Endothelial cell of umbilical vein (primary cell): ENCODE data around the gene SLC7A6. TPM values are rescaled to one million over a fixed set of nuclear protein-coding genes. Genes with fewer than 3 reads are reported as not detected.

Experiments used
- BruUV-seq: library from RNA; stranded (reverse); fragments of 400-500 nt; replicated peaks from 2 replicates; lab custom pipeline; 2021; lab: Mats Ljungman, UMichigan
- CTCF ChIA-PET: fragments of 300-600, 350-600 bp; sonication (Branson Sonifier 250); formaldehyde crosslinking; loops from one replicate; lab custom pipeline; 2021; ENCODE audit warnings: antibody characterized with exemption, inconsistent platforms; lab: Charles Lee
- POLR2A ChIA-PET: fragments of 300-600, 350-600 bp; sonication (Branson Sonifier 250); formaldehyde crosslinking; loops from one replicate; lab custom pipeline; 2021; ENCODE audit warnings: antibody characterized with exemption, inconsistent platforms; lab: Charles Lee
- DNase-seq: peaks from one replicate; pipeline ENCODE4 v3.0.0-alpha.2; 2011; ENCODE audit warnings: low read depth, low spot score
- FAIRE-seq: peaks from 2 replicates; lab custom pipeline; 2011; peaks lifted over from hg19 to GRCh38; lab: Jason Lieb, UNC
- H2AFZ ChIP-seq: 2 replicates; pipeline ENCODE4 v1.6.0; 2012; ENCODE audit warnings: low read depth, low read length, control low read depth, inconsistent platforms
- H3K27ac ChIP-seq: 2 replicates; pipeline ENCODE4 v1.5.1; 2011; ENCODE audit warnings: low read depth, mild to moderate bottlenecking, control low read depth, low read length, moderate library complexity; ENCODE audit not compliant: insufficient read depth
- H3K27me3 ChIP-seq, 2 experiments: 2 replicates each; pipeline versions ENCODE4 v1.6.0 to v1.6.1; 2011; ENCODE audit warnings: low read length in 2 of 2, mixed read lengths in 1 of 2; ENCODE audit not compliant: control insufficient read depth in 2 of 2, insufficient read depth in 2 of 2
- H3K36me3 ChIP-seq, 2 experiments: 2 replicates in 1 of 2; 3 replicates in 1 of 2; pipeline ENCODE4 v1.5.1; 2011; ENCODE audit warnings: low read length in 2 of 2, mild to moderate bottlenecking in 1 of 2, moderate library complexity in 1 of 2; ENCODE audit not compliant: control insufficient read depth in 2 of 2, insufficient read depth in 2 of 2; ENCODE audit errors: extremely low read depth in 1 of 2
- H3K4me1 ChIP-seq: 3 replicates; pipeline ENCODE4 v1.5.1; 2011; ENCODE audit warnings: mild to moderate bottlenecking, low read length; ENCODE audit not compliant: control insufficient read depth, insufficient read depth; ENCODE audit errors: extremely low read depth
- H3K4me2 ChIP-seq: 2 replicates; pipeline ENCODE4 v1.6.1; 2011; ENCODE audit warnings: low read length, control low read depth, mixed read lengths; ENCODE audit not compliant: insufficient read depth
- H3K4me3 ChIP-seq, 3 experiments: fragments of 200-600 bp in 1 of 3; sonication (generic), shearing (Covaris generic) in 1 of 3; replicated peaks in 1 of 3; 2 replicates each; pipeline ENCODE4 v1.5.1; 2011 to 2016; ENCODE audit warnings: control low read depth in 3 of 3, low read length in 3 of 3, mild to moderate bottlenecking in 2 of 3, inconsistent platforms in 1 of 3, low read depth in 1 of 3, moderate library complexity in 1 of 3; ENCODE audit not compliant: insufficient read depth in 1 of 3
- H3K79me2 ChIP-seq: 2 replicates; pipeline ENCODE4 v1.6.0; 2012; ENCODE audit warnings: low read length, inconsistent platforms; ENCODE audit not compliant: control insufficient read depth, insufficient read depth
- H3K9ac ChIP-seq: replicated peaks from 2 replicates; pipeline ENCODE3; 2011; ENCODE audit warnings: low read length, control low read depth; ENCODE audit not compliant: insufficient read depth; ENCODE audit errors: extremely low read depth
- H3K9me1 ChIP-seq: replicated peaks from 3 replicates; pipeline ENCODE4 v1.6.0; 2011; ENCODE audit warnings: mild to moderate bottlenecking, low read length; ENCODE audit not compliant: control insufficient read depth, insufficient read depth; ENCODE audit errors: extremely low read depth
- H3K9me3 ChIP-seq: replicated peaks from 2 replicates; pipeline ENCODE4 v1.5.1; 2012; ENCODE audit warnings: low read length, inconsistent platforms; ENCODE audit not compliant: control insufficient read depth, insufficient read depth
- H4K20me1 ChIP-seq: replicated peaks from 2 replicates; pipeline ENCODE3; 2011; ENCODE audit warnings: mild to moderate bottlenecking, low read length; ENCODE audit not compliant: control insufficient read depth, insufficient read depth; ENCODE audit errors: extremely low read depth
- FOS ChIP-seq: IDR thresholded peaks from 2 replicates; pipeline ENCODE4 v1.6.1; 2011; ENCODE audit warnings: mild to moderate bottlenecking, low read length, moderate library complexity, borderline replicate concordance; ENCODE audit not compliant: insufficient read depth
- GATA2 ChIP-seq: IDR thresholded peaks from 2 replicates; pipeline ENCODE4 v1.7.0; 2011; ENCODE audit warnings: low read depth, mild to moderate bottlenecking, moderate library complexity, mixed read lengths, low read length; ENCODE audit not compliant: insufficient read length, insufficient read depth
- JUN ChIP-seq: IDR thresholded peaks from 2 replicates; pipeline ENCODE4 v1.6.1; 2011; ENCODE audit warnings: borderline replicate concordance, low read depth; ENCODE audit not compliant: insufficient read length, insufficient read depth
- POLR2A ChIP-seq: IDR thresholded peaks from 2 replicates; pipeline ENCODE4 v1.6.1; 2012; ENCODE audit warnings: low read depth, mild to moderate bottlenecking, control low read depth, low read length
- POLR2AphosphoS5 ChIP-seq: IDR thresholded peaks from 2 replicates; pipeline ENCODE4 v1.6.1; 2012; ENCODE audit warnings: low read depth, mild to moderate bottlenecking, control low read depth, low read length, moderate library complexity; ENCODE audit not compliant: insufficient read depth
- dilution Hi-C: fragments of 300-500 bp; cut with MboI; formaldehyde crosslinking; loops from one replicate; pipeline ENCODE4 v1.15.0; 2019; ENCODE audit warnings: low sequenced_read_pairs; ENCODE audit not compliant: extremely low pct_ligation_motif_present
- intact Hi-C: fragments of 100-400 bp; cut with micrococcal nuclease; formaldehyde crosslinking; loops from one replicate; pipeline ENCODE4 v1.10.0; 2022
- polyA plus RNA-seq, 4 experiments: library from polyadenylated mRNA; depleted of rRNA in 3 of 4; stranded (reverse) in 3 of 4; unstranded in 1 of 4; fragments of >200 nt; gene quantifications; 2 replicates each; pipeline versions ENCODE4 v1.2.1 to v1.2.3, GENCODE V29; 2011 to 2012; ENCODE audit warnings: missing spikeins in 1 of 4
- total RNA-seq: library from RNA; stranded (reverse); gene quantifications from 2 replicates; pipeline ENCODE4 v1.2.3, GENCODE V29; 2021
- TF ChIP-seq, protein P1 (sequence below), 2 donors: IDR thresholded peaks; 1 replicate in 1 of 2; 2 replicates in 1 of 2; pipeline ENCODE4 v1.5.1; 2011; ENCODE audit warnings: low read length in 2 of 2, mild to moderate bottlenecking in 2 of 2, moderate library complexity in 2 of 2, control low read depth in 1 of 2, inconsistent platforms in 1 of 2, low read depth in 1 of 2; ENCODE audit not compliant: insufficient read depth in 1 of 2; ENCODE audit errors: extremely low read depth in 1 of 2

Gene SLC7A6
- total and polyA plus RNA-seq, 2 donors (not counting 3 experiments of a cell fraction or from before 2014, with no cell fraction given): 68.0 to 86.5 TPM

DNA sequence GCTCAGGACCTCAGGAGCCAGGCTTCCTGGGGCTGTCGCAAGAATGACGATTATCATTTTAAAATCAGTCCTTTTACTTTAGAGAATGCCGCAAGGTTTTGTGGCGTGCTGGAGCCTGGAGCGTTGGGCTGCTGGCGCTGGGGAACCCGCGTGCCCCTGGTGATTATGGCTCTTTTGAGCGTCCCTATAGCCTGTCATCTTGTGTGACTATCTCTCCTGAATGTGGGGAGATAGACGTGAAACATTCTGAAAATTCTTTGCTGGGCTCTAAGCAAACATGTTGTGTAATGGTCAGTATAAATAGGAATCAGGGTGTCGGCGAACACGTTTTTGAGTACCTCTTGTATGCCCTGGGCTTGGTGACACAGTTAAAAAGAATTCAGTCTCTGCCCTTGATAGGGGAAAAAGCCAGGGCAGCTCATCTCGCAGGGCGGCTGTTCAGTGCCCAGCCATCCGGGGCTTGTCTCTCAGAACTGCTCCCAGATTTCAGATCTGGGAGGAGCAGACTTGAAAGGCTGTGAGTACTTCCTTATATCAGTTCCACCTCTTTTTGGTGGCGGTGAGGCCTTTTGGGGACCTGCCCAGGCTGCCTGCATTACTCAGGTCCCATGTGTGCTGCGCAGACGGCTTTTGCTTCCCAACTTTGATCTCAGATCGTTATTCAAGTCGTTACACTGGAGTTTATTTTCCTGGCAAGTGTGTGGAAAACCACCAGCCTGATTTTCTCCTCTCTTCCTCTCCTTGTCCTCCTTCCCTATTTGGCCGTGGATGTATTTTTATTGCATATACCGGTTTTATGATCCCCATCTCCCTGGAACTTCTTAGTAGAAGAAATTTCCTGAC, 973 bp downstream of the SLC7A6 start:
- TSS peak; percentile 36 for BruUV-seq
- Histone ChIP-seq H3K4me3 (peak overlapping the region; percentile 44 to 69 (median 66)), H4K20me1 (no peaks in the 10 kb centered on the region), H3K9ac (peak overlapping the region; percentile 91), H3K4me2 (peak overlapping the region; percentile 79), H3K9me1 (no peaks in the 10 kb centered on the region), H3K27me3 (no peaks in the 10 kb centered on the region), H2AFZ (peak overlapping the region; percentile 73), H3K36me3 (peaks cover 0 to 4% of the 10 kb centered on the region in 2 experiments), H3K4me1 (peaks cover 25% of the 10 kb centered on the region), H3K9me3 (no peaks in the 10 kb centered on the region), H3K79me2 (peaks cover 58% of the 10 kb centered on the region), H3K27ac (peak overlapping the region; percentile 91)
- dilution Hi-C loops: no loop called here
- CTCF ChIA-PET: interaction anchor here (1.6 to 6.3 kb wide), 8 partner anchors 14 to 64 kb away, joined by 9 to 212 read pairs (median 66); partner anchors contain the start of genes PLA2G15, PRMT7 and SLC7A6OS
- TF ChIP-seq GATA2 (no peak), POLR2A (peak; percentile 57), JUN (no peak), POLR2AphosphoS5 (peak; percentile 29), FOS (no peak)
- TF ChIP-seq, protein P1, sequence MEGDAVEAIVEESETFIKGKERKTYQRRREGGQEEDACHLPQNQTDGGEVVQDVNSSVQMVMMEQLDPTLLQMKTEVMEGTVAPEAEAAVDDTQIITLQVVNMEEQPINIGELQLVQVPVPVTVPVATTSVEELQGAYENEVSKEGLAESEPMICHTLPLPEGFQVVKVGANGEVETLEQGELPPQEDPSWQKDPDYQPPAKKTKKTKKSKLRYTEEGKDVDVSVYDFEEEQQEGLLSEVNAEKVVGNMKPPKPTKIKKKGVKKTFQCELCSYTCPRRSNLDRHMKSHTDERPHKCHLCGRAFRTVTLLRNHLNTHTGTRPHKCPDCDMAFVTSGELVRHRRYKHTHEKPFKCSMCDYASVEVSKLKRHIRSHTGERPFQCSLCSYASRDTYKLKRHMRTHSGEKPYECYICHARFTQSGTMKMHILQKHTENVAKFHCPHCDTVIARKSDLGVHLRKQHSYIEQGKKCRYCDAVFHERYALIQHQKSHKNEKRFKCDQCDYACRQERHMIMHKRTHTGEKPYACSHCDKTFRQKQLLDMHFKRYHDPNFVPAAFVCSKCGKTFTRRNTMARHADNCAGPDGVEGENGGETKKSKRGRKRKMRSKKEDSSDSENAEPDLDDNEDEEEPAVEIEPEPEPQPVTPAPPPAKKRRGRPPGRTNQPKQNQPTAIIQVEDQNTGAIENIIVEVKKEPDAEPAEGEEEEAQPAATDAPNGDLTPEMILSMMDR (IDR thresholded peaks at IDR 0.05; ENCODE audit: extremely low read depth in 1 of 2, insufficient read depth in 1 of 2, low read depth in 1 of 2, low read length in 2 of 2): no peak
- intact Hi-C loops: loop anchor here (1.0 to 2.0 kb wide), 2 partner anchors 20 to 45 kb away; partner anchors contain the start of genes PLA2G15 and SLC7A6OS
- peak; percentile 90 for FAIRE-seq
- DNase-seq: peak; percentile 60
- POLR2A ChIA-PET: interaction anchor here (1.5 to 1.9 kb wide), 2 partner anchors 25 to 60 kb away, joined by 3 to 9 read pairs; no protein-coding TSS in a partner anchor
